NB4 (cell line): ENCODE data around the gene HOMER3.

Experiments used
- CTCF ChIP-seq: IDR thresholded peaks from one replicate; pipeline ENCODE4 v1.5.1; 2012; ENCODE audit warnings: low read depth, low read length
- POLR2A ChIP-seq: IDR thresholded peaks from 2 replicates; pipeline ENCODE4 v1.6.1; 2011; ENCODE audit warnings: mild to moderate bottlenecking; ENCODE audit not compliant: insufficient read length; ENCODE audit errors: extremely low read depth
- TF ChIP-seq, protein P1 (sequence below): IDR thresholded peaks from 2 replicates; pipeline ENCODE4 v1.6.1; 2011; ENCODE audit warnings: low read depth, low read length

- no peak for TF ChIP-seq POLR2A
- no peak for TF ChIP-seq CTCF
- TF ChIP-seq, protein P1, sequence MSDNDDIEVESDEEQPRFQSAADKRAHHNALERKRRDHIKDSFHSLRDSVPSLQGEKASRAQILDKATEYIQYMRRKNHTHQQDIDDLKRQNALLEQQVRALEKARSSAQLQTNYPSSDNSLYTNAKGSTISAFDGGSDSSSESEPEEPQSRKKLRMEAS: no peak
These were observed 5.3 kb upstream of the HOMER3 start for GRCh38 chr19:18946335-18946734.
